Limb (tissue), 2 donors: ENCODE data around the gene GTF2H3.

Source experiments
- DNase-seq, 2 donors: peaks; one replicate each; pipeline ENCODE4 v3.0.0-alpha.2; 2016; ENCODE audit errors: extremely low spot score in 2 of 2

Gene GTF2H3

DNA sequence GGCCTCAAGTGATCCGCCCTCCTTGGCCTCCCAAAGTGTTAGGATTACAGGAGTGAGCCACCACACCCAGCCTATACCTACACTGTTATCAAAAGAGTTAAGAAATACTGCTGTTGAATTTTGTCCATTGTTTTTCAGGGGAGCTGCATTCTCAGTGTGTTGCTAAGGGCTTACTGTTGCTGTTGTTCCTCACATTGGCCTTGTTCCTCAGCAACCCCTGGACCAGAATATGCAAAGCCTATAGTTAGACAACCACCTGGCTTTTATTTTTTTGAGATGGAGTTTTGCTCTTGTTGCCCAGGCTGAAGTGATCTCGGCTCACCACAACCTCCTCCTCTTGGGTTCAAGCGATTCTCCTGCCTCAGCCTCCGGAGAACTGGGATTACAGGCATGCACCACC, 73.8 kb downstream of the GTF2H3 start:
- no peak for DNase-seq
